NK-92 treated with Interleukin-12 subunit alpha and Interleukin-12 subunit beta, amount 100 ng/mL, for 24 hours (cell line): ENCODE results near the gene TNFRSF4.
"Not testable (repeated sequence)": the region's sequence is repeated elsewhere in the genome, so short reads cannot be mapped to it uniquely, and the experiment has no call there.

Experiments used
- DNase-seq: peaks from one replicate; lab custom pipeline; 2025; lab: John Stamatoyannopoulos, UW

Gene TNFRSF4

DNA sequence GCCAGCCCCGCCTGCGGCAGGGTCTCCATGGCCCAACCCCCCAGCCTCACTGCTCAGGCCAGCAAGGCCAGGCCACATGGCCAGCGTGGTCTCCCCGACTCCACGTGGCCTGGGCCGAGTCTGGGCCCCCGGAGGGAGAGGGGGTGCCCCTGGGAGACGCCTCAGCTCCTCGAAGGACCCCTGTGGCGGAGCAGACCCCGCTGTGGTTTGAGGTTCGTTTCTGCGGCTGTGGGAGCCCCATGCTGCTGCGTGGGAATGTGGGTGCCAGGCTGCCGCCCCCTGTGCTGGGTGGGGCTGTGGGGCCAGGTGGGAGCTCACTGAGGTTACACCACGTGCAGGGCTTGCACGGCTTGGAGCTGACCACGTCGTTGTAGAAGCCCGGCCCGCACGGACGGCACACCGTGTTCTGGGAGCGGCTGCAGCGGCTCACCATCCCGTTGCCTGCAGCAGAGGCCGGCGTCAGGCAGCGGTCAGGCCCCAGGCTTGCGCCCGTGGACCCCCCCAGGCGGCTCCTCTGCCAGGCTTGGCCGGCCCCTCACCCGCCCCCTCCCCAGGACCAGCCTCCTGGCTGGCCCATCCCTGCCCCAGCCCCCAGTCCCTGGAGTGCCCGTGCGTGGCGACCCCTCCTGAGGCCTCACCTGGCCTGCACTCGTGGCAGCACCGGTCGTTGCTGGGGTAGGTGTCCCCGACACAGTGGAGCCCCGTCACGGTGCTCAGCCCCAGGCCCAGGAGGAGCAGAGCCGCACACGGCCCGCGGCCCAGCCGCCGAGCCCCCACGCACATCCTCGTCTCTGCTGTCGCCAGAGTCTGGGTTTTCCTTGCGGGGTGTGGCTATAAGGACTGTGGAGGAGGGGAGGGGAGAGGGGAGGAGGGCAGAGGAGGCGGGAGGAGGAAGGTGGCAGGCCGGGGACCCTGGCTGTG is at the start of gene TNFRSF4:
Gene TNFRSF4 (minus strand): TSS at position 809 of the 921 bp plus-strand sequence. CDS start 26 bp downstream, at position 783.
- DNase-seq: no peak

DNA sequence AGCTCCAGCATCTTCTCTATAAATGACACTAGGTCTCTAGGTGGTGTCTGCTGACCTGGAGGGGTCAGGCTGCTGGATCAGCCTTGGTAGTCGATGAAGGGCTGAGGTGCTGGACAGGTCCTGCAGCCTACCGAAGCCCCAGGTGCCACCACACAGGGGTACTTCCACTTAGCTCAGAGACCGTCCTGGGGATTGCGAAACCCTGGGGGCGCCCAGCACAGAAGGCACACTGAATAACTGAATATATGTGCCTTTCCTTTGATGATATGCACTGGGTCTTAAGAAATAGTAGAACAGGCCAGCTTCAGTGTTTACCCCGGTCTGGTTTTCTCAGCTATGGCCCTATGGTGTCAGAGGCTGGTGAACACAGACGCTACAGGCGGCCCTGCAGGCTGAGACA is 48.8 kb upstream of the TNFRSF4 start:
- no peak for DNase-seq

DNA sequence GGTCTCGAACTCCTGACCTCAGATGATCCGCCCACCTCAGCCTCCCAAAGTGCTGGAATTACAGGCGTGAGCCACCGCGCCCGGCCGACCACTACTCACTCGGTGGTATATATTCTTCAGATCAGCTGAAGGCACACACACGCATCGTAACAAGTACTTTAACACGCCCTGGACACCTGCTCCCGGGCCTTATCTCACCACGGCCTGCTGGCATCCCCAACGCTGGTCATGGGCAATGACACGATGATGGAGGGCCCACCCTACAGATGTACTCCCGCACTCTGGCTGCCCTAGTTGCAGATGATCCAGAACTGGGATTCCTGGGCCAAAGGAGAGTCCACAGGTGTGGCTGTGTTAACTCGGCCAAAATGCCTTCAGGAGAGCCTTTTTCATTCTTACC is 48.1 kb upstream of the TNFRSF4 start:
- no peak for DNase-seq

DNA sequence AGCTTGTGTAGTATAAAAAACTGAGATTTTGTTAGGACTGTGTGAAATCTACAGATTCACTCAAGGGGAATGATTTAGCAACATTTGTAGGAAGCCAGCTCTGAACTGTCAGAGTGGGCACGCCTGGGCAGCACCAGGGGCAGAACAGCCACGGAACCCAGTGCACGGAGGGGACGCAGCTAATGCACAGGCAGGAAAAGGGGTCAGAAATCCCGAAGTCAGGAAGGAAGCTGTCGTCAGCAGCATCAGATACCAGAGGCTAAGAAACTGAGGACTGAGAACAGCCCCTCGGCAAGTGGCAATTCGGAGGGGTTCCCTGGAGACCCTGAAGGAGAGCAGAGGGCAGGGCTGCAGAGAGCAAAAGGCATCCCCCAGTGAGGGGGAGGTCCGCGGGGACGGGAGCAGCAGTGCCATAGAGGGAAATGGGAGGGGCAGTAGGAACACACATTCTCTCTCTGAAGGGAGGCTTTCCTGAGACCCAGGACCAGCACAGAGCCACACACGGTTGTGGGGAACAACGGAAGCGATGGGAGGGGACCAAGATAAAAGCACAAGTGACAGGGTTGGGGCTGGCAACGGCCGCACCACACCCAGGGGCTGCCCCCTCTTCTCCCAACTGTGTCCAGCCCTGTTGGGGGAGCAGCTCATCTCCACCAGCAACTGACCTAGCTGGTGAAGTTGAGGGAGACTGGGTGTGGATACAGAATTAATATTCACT is 47.0 kb upstream of the TNFRSF4 start:
- DNase-seq: no peak

DNA sequence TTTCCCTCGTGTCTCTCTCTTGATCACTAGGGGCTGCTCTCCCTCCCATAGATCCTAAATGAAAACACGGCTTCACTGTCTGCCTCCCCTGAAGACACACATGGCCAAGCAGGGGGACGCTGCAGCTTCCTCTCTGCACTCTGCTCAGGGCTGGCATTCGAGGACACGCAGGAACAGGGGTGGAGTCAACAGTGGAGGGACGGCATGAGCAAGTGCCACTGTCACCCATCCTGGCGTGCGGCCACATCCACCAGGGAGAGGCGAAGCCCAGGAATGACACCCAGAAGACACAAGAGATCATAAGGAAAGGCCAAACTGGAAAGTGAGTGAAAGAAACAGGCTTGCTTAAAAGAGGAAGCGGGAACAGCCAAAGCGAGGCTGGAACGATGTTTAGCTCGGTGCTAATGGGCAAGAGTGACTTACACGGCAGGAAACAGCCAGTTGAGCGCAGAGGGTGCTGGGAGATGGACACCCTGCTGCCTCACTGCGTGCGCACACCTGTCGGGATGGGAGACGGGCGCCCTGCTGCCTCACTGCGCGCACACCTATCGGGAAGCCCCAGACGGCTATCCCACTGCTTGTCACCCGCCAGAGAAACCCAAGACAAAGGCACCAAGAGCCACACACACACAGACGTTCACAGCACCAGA is 46.1 kb upstream of the TNFRSF4 start:
- no peak for DNase-seq

DNA sequence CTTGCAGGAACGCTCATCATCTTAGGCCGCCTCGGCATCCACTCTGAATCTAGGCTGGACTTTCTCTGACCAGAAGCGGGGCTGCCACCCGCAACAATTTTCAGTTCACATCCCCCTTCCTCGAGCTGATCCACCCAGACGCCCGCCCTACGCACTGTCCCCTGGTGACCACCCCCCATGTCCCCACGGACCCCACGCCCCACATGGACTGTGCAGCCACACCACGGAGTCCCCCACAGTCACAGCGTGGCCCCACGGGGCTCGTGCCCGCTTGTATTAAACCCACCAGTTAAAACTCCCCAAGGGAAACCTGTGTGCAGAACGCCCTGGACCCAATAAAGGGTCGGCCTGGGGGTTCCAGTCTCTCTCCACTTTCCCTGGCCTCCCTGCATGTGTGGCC is 45.6 kb upstream of the TNFRSF4 start:
- no peak for DNase-seq

DNA sequence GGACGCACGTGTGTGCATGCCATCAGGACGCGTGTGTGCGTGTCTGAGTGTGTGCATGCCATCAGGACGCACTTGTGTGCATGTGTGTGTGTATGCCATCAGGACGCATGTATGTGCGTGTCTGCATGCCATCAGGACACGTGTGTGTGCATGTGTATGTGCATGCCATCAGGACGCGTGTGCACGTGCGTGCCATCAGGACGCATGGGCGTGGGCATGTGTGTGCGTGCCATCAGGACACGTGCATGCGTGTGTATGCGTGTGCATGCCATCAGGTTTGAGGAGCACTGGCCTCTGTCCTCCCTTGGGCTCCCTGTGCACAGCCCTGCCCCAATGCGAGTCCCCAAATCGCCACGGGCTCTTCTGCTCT is 45.2 kb upstream of the TNFRSF4 start:
- no peak for DNase-seq

DNA sequence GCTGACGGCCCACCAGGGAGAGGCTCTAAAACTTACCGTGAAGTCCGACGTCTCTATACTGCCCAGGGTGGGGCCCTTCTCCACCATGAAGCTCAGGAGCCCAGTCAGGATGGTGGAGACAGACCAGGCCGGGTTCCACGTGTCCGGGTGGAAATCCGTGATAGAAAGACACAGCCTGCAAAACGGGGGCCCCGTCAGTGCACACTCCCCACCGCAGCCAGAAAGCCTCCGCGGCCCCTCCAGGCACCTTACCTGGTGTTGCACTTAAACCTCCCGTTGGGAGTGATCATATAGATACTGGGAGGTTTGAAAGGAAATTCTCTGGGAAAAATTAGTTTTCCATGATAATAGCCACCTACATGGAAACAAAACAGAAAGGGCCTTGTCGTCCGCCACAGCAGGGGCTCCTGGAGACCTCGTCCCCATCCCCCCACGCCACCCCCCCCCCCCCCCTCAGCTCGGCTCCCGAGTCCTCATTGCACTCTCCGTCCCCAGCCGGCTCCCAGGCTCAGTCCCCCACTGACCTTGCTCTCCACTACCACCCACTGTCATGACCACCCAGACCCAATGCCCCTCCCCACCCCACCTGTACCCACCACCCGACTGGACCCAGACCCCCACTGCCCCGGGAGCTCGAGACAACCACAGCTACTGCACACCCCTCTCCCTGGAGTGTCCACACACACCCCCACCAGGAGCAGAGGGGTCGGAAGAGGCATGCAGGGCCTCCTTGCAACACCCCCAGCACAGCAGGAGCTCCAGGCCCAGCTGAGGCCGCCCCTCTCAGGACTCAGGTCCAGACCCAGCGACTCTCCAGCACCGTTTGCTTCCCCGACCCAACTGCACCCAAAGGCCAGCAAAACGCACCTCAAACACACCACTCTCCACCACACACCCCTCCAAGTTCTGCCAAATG is 43.3 kb upstream of the TNFRSF4 start:
- no peak for DNase-seq

DNA sequence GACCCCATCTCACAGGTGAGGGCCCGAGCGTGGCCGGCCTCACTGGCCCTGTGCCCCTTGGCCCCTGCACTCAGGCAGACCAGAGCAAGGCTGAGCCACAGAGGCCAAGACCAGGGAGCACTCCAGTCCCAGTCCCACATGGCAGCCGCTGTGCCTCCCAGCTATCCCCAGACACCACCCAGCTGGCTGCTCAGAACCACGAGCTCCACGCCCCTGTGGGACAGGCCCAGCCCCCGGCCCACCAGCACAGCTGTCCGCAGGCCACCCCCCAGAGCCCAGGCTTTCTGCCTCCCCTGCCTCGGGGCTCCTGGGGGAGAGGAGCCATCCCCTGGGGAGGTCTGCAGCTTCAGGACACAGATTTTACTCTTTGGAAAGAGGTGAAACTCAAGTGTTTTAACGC is 41.7 kb upstream of the TNFRSF4 start:
- DNase-seq: no peak

DNA sequence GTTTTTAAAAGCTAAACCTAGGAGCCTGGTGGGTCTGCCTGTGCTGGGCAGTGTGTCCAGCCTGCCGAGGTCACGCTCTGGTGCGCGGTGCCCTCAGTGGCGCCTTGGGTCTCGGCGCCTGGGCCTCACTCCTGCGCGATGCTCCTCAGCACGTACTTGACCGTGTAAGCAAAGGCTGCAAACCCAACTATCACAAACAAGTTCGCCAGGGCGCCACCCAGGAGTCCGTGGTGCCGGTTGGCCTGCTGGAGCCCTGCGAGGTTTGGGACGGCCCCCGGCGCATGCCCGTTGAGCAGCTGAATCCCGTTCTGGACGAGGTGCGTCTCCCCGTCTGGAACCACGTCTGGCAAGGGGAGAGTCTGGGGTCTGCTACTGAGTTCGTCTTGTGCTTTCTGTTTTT is 41.1 kb upstream of the TNFRSF4 start:
- DNase-seq: no peak

DNA sequence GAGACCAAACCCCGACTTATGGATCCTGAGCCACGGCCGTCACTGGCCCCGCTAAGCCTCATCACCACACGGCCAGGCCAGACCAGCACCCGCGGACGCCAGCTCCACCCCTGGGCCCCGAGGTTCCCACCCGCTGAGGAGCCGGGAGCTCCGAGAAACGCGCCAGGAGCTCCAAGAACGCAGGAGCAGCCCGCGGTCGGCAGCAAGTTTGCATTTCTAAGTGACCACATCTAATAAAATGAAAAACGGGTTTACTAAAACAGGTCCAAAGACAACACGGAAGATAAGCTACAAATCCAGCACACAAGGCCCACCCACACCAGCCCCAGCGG is 40.7 kb upstream of the TNFRSF4 start:
- DNase-seq: no peak

DNA sequence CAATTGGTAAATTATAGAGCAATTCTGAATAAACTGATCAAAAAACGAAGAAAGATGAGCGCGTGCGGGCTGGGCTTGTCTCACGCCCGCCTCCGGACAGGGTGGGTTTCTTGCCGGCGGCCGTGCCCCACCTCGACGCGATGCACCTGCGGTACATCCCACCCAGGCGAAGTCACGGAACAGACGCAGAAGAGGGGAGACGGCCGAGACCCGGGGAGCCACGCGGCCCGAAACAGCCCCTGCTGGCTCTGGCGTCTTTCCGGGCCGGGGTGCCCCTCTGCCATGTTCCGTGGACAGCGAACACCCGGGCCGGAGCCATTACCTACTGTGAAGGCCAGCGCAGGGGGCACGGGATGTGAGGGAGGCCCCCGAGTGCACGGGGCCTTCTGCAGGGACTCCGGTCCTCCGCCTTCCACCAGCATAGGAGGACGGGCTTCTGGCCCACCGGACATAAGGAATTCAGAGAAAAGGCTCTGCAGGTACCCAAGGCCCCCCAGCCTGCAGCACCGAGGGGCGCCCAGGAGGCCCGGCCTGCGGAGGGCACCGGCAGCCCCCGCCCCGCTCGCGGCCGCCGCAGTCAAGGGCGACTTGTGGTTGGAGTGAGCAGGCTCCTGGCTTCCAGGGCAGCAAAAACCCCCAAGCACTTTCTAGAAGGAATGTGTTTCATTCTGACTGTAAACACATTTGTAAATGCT is 40.2 kb upstream of the TNFRSF4 start:
- no peak for DNase-seq

DNA sequence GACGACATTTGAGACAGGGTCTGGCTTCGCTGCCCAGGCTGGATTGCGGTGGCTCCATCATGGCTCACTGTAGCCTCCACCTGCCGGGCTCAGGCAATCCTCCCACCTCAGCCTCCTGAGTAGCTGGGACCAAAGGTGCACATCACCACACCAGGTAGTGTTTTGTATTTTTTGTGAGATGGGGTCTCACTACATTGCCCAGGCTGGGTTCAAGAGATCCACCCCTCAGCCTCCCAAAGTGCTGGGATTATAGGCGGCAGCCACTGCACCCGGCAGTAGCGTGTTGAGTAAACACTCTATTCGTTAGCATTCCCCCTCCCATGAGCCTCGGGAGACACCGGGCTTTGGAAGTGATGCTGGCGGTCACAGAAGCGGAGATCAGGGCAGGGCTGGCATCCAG is 39.4 kb upstream of the TNFRSF4 start:
- no peak for DNase-seq

DNA sequence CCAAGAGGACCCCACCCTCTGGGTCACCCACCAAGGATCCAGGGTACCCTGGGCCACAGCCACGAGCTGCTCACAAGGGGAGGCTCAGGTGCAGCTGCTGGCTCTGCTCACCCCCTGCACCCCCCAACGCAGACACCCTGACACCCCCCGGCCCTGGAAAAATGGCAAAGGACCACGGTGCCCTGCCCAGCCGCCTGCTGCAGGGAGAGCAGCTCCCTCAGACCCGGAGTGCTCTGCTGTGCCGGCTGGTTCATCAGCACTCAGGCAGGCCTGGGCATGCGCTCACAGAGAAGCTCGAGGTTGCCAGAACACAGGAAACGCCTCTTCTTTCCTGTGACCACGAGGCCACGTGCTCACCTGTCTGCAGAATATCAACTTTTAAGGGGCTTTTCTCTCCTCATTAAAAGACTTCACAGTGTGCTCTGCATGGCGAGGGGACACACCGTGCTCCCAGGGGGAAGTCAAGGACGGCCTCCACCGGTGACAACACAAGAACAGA is 36.9 kb upstream of the TNFRSF4 start:
- no peak for DNase-seq

DNA sequence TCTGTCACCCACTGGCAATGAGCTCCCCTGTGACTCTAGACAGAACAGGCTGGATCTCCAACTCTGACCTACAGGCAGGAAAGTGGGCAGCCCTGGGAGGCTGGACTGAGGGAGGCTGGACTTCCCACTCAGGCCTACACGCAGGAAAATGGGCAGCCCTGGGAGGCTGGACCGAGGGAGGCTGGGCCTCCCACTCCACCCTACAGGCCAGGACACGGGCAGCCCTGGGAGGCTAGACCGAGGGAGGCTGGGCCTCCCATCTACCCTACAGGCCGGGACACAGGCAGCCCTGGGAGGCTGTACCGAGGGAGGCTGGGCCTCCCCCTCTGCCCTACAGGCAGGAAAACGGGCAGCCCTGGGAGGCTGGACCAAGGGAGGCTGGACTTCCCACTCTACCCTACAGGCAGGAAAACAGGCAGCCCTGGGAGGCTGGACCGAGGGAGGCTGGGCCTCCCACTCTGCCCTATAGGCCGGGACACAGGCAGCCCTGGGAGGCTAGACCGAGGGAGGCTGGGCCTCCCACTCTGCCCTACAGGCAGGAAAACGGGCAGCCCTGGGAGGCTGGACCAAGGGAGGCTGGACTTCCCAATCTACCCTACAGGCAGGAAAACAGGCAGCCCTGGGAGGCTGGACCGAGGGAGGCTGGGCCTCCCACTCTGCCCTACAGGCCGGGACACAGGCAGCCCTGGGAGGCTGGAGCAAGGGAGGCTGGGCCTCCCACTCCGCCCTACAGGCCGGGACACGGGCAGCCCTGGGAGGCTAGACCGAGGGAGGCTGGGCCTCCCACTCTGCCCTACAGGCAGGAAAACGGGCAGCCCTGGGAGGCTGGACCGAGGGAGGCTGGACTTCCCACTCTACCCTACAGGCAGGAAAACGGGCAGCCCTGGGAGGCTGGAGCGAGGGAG is 34.3 kb upstream of the TNFRSF4 start:
- DNase-seq: not testable (repeated sequence)

DNA sequence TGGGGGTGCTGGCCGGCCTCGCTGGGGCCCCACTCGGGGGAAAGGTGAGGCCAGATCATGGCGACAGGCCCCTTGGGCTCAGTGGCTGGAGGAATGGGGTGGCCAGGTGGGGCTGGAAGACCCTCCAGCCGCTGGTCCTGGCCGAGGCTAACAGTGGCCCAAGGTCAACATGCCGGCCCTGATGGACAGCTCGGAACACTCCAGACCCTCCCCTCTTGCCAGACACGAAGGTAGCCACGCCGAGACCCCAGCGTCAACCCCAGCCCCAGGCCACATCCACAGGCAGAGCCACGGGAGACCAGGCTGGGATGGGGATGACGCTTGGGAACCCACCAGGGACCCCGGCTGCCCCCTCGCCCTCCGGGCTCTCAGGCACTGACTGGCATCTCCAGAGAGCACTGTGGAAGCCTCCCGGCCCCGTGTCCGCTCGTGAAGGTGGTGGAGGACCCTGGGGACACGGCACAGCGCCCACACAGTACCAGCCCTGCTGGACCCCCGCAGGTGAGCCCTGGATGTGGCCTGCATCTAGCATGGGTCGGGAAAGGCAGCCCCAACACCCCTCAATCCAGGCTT is 33.5 kb upstream of the TNFRSF4 start:
- DNase-seq: no peak

DNA sequence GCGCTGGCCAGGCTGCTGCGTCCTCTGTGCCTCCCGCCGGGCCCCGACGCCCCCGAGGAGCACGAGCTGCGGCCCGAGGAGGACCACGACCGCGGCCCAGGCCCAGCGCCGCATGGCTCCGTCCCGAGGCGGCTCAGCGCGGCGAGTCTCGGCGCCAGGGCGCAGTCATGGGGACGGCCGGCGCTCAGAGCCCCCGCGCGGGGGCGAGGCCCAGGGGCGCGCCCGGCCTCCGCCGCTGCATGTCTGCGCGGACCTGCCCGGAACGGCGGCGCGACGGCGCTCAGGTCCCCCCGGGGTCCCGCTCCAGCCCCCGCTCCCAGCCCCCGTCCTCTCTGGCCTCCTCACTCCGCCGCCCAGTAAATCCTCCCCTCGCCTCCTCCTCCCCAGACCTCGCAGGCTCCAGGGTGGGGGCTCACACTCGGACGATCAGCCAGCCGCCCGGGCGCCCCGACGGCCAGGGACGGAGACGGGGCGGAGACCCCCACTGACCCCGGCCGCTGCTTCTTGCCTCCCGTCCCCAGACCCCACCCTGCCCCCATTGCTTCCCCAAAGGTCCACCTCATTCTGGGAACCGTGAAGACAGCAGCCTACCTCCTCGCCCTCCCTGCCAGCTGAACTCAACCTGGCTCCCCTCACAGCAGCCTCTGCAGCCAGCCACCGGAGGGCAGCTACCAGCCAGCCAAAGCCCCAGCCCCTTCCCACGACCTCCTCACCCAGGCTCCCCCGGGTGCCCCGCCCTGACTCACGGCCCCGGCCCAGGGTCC is 32.8 kb upstream of the TNFRSF4 start, which contains the start of gene C1QTNF12:
Gene C1QTNF12 (minus strand): TSS at position 146 of the 764 bp plus-strand sequence. CDS start 32 bp downstream, at position 114.
- DNase-seq: no peak

DNA sequence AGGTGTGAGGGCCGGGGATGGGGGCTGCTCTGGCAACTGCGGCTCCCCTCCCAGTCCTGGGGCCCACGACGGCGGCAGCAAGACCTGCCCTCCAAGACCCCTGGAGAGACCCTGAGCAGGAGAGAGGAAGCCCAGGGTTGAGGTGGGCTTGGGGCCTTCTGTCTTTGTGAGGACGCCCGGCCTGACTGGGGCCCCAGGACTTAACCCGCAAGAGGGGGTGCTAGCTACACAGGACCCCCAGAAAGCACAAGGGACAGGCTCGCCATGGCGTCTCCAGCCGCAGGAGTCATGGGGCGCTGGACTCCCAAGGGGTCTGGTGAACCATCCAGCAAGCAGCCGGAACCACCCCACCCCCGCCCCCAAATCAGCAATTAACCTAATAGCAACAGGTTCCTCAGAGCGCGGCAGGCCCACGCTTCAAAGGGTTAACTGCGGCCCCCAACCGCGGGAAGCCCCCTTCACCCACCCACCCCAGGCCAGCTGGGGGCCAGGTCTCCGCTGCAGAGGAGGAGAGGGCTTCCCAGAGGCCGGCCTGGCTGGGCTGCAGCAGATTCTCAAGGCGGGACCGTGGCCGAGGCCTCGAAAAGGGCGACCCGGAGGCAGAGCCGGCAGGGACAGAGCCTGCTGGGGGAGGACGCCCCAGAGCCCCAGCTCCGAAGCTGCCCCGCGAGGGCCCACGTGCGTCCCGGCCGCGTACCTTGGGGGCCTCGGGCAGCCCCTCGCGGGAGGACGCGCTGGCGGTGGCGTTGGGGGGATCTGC is 32.0 kb upstream of the TNFRSF4 start:
- no peak for DNase-seq
